ENCODE measurements around the gene RMND5B. TPM values are rescaled to one million over a fixed set of nuclear protein-coding genes. Genes with fewer than 3 reads are reported as not detected.

RMND5B gene
- total RNA-seq, 2 donors from 2014 or later = 14.7 to 15.3 TPM

- no peaks in the 10 kb centered on the region for H3K27me3 Mint-ChIP-seq
- H3K27ac Mint-ChIP-seq = peak overlapping the region; percentile 92
- H3K36me3 Mint-ChIP-seq (ENCODE audit: low read depth) = no peaks in the 10 kb centered on the region
- H3K9me3 ChIP-seq (ENCODE audit: control insufficient read depth, low read length, poor library complexity, severe bottlenecking) = no peaks in the 10 kb centered on the region
- DNase-seq = peak; percentile 57 to 68 (median 66)
- H3K4me3 Mint-ChIP-seq = peak overlapping the region; percentile 76
- H3K4me1 Mint-ChIP-seq = peaks cover 37% of the 10 kb centered on the region
- peak; percentile 72 for ATAC-seq
These were observed 14.5 kb upstream of the RMND5B start for GRCh38 chr5:178116143-178116885.

DNA sequence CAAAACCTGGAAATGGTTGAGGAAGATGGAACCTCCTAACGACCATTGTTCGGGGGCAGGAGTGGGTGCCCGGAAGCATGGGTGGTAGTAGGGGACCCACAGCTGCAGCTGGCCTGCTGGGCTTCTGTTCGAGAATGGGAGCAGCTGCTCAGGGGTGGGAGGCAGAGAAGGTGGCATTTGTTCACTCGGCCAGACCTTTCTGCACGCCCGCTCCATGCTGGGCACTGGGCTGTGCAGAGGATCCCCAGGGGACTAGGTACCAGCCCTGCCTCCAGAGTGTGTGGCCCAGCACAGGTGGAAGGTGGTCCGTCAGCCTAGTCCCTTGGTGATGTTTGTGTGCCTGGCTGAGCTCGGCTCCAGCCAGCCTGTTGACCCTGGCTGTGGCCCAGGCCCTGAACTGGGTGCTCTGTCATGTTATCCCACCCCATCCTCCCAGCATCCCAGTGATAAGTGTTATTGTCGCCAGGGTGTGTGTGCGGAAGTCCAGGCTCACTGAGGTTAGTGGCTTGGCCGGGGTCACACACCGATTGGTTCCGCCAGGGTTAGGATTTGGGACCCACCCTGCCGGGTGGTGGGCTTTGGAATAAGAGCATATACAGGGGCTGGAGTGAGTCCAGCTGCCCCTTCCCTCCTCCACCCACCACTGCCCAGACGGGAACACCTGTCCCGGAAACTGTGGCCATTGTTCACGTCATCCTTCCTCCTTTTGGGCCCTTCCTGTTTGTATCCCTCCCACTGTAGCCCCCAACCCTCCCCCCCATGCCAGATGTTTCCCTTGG is 12.7 kb upstream of the RMND5B start:
- ATAC-seq = no peak
- H3K27ac Mint-ChIP-seq = no peak overlapping the region
- peak overlapping the region; percentile 63 for H3K4me3 Mint-ChIP-seq
- no peaks in the 10 kb centered on the region for H3K36me3 Mint-ChIP-seq (ENCODE audit: low read depth)
- no peaks in the 10 kb centered on the region for H3K9me3 ChIP-seq (ENCODE audit: control insufficient read depth, low read length, poor library complexity, severe bottlenecking)
- no peaks in the 10 kb centered on the region for H3K27me3 Mint-ChIP-seq
- H3K4me1 Mint-ChIP-seq = peaks cover 33% of the 10 kb centered on the region
- no peak for DNase-seq

DNA sequence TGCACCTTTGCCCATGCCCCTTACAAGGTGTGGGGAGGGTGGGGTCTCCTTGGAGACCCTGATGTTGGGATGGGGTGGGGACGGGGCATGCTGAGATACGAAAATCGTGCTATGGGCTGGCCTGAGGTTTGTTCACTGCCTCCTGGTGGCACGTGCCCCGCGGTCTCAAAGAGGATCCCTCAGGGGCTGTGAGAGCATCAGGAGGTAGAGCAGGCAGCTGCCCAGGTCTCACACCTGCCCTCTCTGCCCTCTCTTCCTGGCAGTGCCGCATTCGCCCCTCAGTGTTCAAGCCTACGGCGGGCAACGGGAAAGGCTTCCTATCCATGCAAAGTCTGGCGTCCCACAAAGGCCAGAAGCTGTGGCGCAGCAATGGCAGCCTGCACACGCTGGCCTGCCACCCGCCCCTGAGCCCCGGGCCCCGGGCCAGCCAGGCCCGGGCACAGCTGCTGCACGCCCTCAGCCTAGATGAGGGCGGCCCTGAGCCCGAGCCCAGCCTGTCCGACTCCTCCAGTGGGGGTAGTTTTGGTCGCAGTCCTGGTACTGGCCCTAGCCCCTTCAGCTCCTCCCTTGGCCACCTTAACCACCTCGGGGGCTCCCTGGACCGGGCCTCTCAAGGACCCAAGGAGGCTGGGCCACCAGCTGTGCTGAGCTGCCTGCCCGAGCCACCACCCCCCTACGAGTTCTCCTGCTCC is 10.8 kb upstream of the RMND5B start:
- no peaks in the 10 kb centered on the region for H3K36me3 Mint-ChIP-seq (ENCODE audit: low read depth)
- no peaks in the 10 kb centered on the region for H3K27me3 Mint-ChIP-seq
- H3K4me1 Mint-ChIP-seq = peaks cover 23% of the 10 kb centered on the region
- no peak overlapping the region for H3K4me3 Mint-ChIP-seq
- ATAC-seq (no peak), DNase-seq (no peak)
- H3K27ac Mint-ChIP-seq = no peak overlapping the region
- H3K9me3 ChIP-seq (ENCODE audit: control insufficient read depth, low read length, poor library complexity, severe bottlenecking) = no peaks in the 10 kb centered on the region

DNA sequence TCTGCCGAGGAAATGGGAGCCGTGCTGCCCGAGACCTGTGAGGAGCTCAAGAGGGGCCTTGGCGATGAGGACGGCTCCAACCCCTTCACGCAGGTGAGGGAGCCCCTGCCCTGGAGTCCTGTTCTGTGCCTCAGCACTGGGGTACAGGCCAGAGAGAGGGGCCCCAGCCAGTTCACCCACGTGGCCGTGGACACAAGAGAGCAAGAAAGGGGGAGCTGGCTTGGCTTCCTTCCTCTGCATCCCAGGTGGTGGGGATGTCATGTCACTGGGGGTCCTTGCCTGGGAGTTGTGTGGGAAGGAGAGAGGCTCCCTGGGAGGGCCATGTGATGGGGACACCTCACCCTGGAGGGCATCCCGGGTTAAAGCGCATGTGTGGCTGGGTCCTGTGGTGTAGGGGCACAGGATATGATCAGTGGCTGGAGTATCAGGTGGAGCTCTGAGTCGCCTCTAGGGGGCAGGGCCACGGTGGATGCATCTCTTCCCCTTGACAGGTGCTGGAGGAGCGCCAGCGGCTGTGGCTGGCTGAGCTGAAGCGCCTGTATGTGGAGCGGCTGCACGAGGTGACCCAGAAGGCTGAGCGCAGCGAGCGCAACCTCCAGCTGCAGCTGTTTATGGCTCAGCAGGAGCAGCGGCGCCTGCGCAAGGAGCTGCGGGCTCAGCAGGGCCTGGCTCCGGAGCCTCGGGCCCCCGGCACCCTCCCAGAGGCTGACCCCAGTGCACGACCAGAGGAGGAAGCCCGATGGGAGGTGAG is 10.0 kb upstream of the RMND5B start:
- DNase-seq (peak; percentile 61 to 78 (median 74)), ATAC-seq (peak; percentile 79)
- Mint-ChIP-seq H3K27me3 (no peaks in the 10 kb centered on the region), H3K4me1 (peaks cover 18% of the 10 kb centered on the region), H3K27ac (peak overlapping the region; percentile 27), H3K4me3 (peak overlapping the region; percentile 64), H3K36me3 (ENCODE audit: low read depth) (no peaks in the 10 kb centered on the region)
- no peaks in the 10 kb centered on the region for H3K9me3 ChIP-seq (ENCODE audit: control insufficient read depth, low read length, poor library complexity, severe bottlenecking)

- Mint-ChIP-seq H3K27me3 (no peaks in the 10 kb centered on the region), H3K4me3 (peak overlapping the region; percentile 64)
These were observed 9.2 kb upstream of the RMND5B start for GRCh38 chr5:178121391-178122276.

GRCh38 chr5:178122346-178122745 is 8.5 kb upstream of the RMND5B start:
- no peaks in the 10 kb centered on the region for H3K27me3 Mint-ChIP-seq

More at GRCh38 chr5:178121391-178122276, 9.2 kb upstream of the RMND5B start:
- no peak for ATAC-seq
- H3K9me3 ChIP-seq (ENCODE audit: control insufficient read depth, low read length, poor library complexity, severe bottlenecking) = no peaks in the 10 kb centered on the region
- Mint-ChIP-seq H3K36me3 (ENCODE audit: low read depth) (no peaks in the 10 kb centered on the region), H3K4me1 (peaks cover 14% of the 10 kb centered on the region), H3K27ac (peak overlapping the region; percentile 27)
- no peak for DNase-seq

GRCh38 chr5:178123094-178123965 is 7.5 kb upstream of the RMND5B start:
- H3K27ac Mint-ChIP-seq = peak overlapping the region; percentile 67
- no peak overlapping the region for H3K4me3 Mint-ChIP-seq
- H3K27me3 Mint-ChIP-seq = no peaks in the 10 kb centered on the region
- peaks cover 10% of the 10 kb centered on the region for H3K4me1 Mint-ChIP-seq
- ATAC-seq (no peak), DNase-seq (no peak)
- H3K9me3 ChIP-seq (ENCODE audit: control insufficient read depth, low read length, poor library complexity, severe bottlenecking) = no peaks in the 10 kb centered on the region
- no peaks in the 10 kb centered on the region for H3K36me3 Mint-ChIP-seq (ENCODE audit: low read depth)

More at GRCh38 chr5:178122346-178122745, 8.5 kb upstream of the RMND5B start:
- no peak for ATAC-seq
- Mint-ChIP-seq H3K4me3 (peak overlapping the region; percentile 12), H3K36me3 (ENCODE audit: low read depth) (no peaks in the 10 kb centered on the region), H3K4me1 (peaks cover 10% of the 10 kb centered on the region), H3K27ac (no peak overlapping the region)
- DNase-seq = no peak
- H3K9me3 ChIP-seq (ENCODE audit: control insufficient read depth, low read length, poor library complexity, severe bottlenecking) = no peaks in the 10 kb centered on the region

DNA sequence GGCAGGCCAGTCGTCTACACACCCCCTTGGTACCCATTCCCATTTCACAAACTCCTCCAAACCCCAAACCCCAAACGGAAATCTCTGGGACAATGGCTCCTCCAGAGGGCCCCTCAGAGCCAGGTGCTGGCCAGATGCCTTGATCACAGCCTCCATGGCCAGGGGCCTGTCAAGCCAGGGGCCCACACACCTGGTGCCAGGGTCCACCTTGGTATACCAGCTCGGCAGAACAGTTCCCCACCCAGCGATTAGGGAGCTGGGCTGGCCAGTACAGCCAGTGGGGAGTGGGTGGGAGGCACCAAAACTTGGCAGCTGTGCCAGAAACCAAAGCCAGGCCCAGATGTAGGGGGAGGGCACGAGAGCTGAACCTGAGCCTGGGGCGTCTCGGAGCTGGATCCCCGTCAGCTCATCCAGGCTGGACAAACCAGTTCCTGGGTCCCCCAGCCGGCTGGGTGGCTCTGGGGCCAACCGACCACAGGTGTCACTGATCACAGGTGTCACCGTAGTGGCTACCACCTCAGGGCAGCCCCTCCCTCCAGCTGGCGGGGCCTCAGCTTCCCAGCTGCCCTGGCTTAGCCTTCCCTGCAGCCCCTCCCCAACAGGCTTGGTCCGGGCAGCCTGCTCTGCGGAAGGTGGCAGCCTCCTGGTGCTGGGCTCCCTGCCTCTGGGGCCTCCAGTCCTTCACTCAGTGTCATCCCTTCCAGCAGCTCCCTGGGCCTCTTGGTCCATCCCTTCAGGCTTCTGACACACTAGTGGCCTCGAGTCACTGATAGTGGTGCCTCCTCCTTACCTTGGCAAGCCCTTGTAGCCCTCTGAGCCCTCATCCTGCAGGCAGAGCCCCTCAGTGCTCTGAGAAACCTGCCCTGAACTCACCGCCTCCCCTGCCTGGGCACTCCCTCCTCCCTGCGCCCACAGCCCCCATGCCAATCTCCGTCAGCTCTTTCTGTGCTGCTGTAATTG is 6.6 kb upstream of the RMND5B start:
- Mint-ChIP-seq H3K36me3 (ENCODE audit: low read depth) (no peaks in the 10 kb centered on the region), H3K4me3 (no peak overlapping the region), H3K4me1 (peaks cover 10% of the 10 kb centered on the region), H3K27ac (peak overlapping the region; percentile 67), H3K27me3 (no peaks in the 10 kb centered on the region)
- H3K9me3 ChIP-seq (ENCODE audit: control insufficient read depth, low read length, poor library complexity, severe bottlenecking) = no peaks in the 10 kb centered on the region
- DNase-seq (no peak), ATAC-seq (no peak)

DNA sequence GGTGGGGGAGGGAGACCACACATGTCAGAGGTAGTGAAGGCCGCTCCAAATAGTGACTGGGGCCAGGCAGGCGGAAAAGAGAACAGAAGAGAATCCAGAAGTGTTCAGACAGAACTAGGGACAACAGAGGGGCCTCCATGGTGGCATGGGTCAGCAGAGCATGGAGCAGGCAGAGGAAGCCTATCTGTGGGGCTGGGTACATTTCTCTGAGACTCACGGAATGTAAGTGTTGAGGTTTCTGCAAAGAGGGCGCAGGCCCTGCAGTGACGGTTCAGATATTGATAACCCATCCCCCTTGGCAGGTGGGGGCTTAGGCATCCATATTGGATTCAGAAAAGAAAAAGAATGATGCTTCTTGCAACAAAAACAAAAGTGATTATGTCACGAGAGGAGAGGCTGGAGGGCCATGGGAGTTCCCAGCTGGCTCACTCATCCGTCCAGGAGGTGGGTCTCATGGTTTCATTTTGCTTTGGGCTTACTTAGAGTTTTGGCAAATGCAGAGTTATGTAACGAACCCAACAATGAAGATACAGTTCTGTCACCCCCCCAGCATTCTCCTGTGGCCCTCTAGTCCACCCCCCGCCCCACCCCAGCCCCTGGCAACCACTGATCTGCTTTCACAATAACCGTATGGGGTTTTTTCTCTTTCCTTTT is 5.4 kb upstream of the RMND5B start:
- no peaks in the 10 kb centered on the region for H3K9me3 ChIP-seq (ENCODE audit: control insufficient read depth, low read length, poor library complexity, severe bottlenecking)
- Mint-ChIP-seq H3K4me3 (no peak overlapping the region), H3K27ac (no peak overlapping the region), H3K27me3 (no peaks in the 10 kb centered on the region), H3K36me3 (ENCODE audit: low read depth) (no peaks in the 10 kb centered on the region), H3K4me1 (peaks cover 10% of the 10 kb centered on the region)
- DNase-seq (no peak), ATAC-seq (no peak)

- Mint-ChIP-seq H3K4me3 (no peak overlapping the region), H3K27me3 (no peaks in the 10 kb centered on the region), H3K36me3 (ENCODE audit: low read depth) (no peaks in the 10 kb centered on the region), H3K4me1 (peaks cover 5% of the 10 kb centered on the region), H3K27ac (no peak overlapping the region)
- H3K9me3 ChIP-seq (ENCODE audit: control insufficient read depth, low read length, poor library complexity, severe bottlenecking) = no peaks in the 10 kb centered on the region
- no peak for DNase-seq
- no peak for ATAC-seq
These were observed 4.3 kb upstream of the RMND5B start for GRCh38 chr5:178126556-178126955.

Measured in T-helper 17 cell (primary cell).